ENCODE results near the gene PTPRN2. TPM values are rescaled to one million over a fixed set of nuclear protein-coding genes. Genes with fewer than 3 reads are reported as not detected.

PTPRN2 gene
- polyA plus RNA-seq, 1 donor from 2014 or later = 1.6 TPM

DNA sequence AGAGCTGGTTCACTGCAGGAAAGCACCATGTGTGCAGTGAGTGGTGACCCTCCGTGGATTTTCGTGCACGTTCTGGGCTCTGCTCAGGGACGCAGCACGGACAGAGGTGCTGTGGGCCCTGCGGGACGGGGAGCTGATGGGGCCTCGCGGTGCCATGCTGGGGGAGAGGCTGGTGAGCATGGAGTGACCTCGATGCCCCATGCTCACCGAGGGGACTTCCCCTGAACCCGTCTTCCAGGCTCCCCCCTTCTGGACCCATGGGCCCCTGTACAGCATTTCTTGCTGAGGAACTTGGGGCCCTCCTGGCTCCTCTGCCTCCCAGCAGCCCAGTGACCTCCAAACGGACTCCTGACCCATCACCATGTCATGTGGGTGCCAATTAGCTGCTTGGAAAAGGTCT lies 997.1 kb downstream of the PTPRN2 start:
- Mint-ChIP-seq H3K9me3 (no peaks in the 10 kb centered on the region), H3K4me1 (peaks cover 0 to under 1% (median 0%) of the 10 kb centered on the region in 3 donors), H3K27ac (no peak overlapping the region), H3K36me3 (peaks cover 2% of the 10 kb centered on the region), H3K4me3 (no peak overlapping the region), H3K27me3 (peaks cover 10% of the 10 kb centered on the region)

DNA sequence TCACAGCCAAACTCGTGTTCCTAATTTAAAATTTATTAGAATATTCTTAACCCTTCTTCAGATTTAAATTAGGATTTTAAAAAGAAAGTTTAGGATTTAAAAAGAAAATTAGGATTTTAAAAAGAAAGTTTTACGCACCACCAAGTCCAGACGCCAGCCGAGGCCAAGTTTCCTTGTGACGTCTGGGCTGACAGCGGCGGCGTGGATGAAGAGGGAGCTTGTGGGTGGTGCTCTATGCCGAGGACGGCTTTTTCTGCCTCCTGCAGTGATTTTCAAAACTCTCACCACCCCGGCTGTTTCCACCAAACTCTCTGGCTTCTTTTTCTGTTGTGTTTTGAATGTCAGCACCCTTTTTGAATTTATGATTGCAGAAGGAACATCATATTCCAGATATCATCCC lies 997.9 kb downstream of the PTPRN2 start:
- no peaks in the 10 kb centered on the region for H3K9me3 Mint-ChIP-seq
- H3K4me3 Mint-ChIP-seq = no peak overlapping the region
- peaks cover 0 to 2% (median 0%) of the 10 kb centered on the region in 3 donors for H3K4me1 Mint-ChIP-seq
- H3K27ac Mint-ChIP-seq = no peak overlapping the region
- peaks cover 19% of the 10 kb centered on the region for H3K27me3 Mint-ChIP-seq
- H3K36me3 Mint-ChIP-seq = peaks cover 2% of the 10 kb centered on the region

DNA sequence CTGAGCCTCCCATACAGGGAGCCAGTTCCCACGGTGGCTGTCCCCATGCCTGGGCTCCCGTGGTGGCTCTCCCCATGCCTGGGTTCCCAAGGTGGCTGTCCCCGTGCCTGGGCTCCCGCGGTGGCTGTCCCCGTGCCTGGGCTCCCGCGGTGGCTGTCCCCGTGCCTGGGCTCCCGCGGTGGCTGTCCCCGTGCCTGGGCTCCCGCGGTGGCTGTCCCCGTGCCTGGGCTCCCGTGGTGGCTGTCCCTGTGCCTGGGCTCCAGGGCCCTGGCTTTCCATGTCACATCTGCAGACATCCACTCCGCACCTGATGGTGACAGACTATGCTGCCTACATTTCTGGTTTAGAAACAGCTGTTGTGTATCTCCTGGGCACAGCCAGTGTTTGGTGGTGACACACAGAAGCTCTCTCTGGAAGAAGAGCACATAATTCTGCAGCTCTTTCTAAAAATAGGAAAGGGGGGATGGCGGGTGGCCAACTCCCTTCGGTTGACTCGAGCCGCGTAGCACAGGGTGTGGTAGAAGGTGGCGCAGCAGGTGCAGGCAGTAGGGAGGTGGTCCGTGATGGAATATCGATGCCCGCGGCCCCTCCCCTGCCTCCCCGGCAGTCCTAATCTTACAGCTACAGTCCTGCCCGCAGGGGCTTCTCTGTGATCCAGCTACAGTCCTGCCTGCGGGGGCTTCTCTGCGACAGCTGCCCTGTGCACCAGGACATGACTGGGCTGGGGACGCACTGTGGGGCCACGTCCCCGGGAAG lies 999.6 kb downstream of the PTPRN2 start:
- Mint-ChIP-seq H3K27me3 (peaks cover 23% of the 10 kb centered on the region), H3K27ac (no peak overlapping the region)

DNA sequence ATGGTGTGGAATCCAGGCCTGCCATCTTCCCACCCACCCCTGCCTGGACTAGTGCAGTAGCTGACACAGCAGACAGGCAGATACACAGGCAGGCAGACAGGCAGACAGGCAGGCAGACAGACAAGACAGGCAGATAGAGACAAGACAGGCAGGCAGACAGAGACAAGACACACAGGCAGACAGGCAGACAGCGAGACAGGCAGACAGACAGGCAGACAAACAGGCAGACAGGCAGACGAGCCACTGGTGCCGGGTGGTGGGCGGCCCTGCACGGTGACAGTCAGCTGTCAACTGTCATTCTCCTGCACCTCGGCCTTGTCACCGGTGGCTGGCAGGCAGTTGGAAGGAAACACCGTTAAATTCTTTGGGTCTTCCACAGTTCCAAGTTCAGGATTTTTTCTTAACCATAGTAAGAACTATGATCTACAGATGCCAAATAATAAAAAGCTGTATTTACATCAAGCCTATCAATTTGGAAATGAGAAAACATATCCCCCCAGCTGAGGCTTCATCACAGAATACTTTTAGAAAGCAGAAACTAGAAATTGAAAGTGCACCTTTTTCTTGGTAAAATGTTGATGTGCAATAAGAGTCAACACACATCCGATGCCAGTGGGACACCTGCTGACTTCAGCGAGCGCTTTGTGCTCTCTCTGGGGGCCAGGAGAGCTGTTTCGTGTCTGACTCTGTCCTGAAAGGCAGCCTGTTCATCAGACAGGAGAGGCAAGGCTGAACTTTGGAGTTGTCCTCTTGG lies 1000.4 kb downstream of the PTPRN2 start:
- Mint-ChIP-seq H3K27me3 (peaks cover 26% of the 10 kb centered on the region), H3K9me3 (no peaks in the 10 kb centered on the region), H3K4me3 (peak overlapping the region in 1 of 4 donors; percentile 27), H3K27ac (no peak overlapping the region), H3K36me3 (peaks cover 2% of the 10 kb centered on the region), H3K4me1 (peaks cover 0 to 2% (median 0%) of the 10 kb centered on the region in 3 donors)

More for the DNA sequence above, 999.6 kb downstream of the PTPRN2 start:
- Mint-ChIP-seq H3K9me3 (no peaks in the 10 kb centered on the region), H3K36me3 (peaks cover 2% of the 10 kb centered on the region), H3K4me3 (no peak overlapping the region), H3K4me1 (peaks cover 0 to 2% (median 0%) of the 10 kb centered on the region in 3 donors)

- Mint-ChIP-seq H3K4me1 (peaks cover 0 to 2% (median 0%) of the 10 kb centered on the region in 3 donors), H3K27ac (no peak overlapping the region), H3K36me3 (peaks cover 2% of the 10 kb centered on the region), H3K9me3 (no peaks in the 10 kb centered on the region), H3K4me3 (no peak overlapping the region), H3K27me3 (peaks cover 28% of the 10 kb centered on the region)
These were observed 1001.1 kb downstream of the PTPRN2 start for GRCh38 chr7:157586426-157586955.

DNA sequence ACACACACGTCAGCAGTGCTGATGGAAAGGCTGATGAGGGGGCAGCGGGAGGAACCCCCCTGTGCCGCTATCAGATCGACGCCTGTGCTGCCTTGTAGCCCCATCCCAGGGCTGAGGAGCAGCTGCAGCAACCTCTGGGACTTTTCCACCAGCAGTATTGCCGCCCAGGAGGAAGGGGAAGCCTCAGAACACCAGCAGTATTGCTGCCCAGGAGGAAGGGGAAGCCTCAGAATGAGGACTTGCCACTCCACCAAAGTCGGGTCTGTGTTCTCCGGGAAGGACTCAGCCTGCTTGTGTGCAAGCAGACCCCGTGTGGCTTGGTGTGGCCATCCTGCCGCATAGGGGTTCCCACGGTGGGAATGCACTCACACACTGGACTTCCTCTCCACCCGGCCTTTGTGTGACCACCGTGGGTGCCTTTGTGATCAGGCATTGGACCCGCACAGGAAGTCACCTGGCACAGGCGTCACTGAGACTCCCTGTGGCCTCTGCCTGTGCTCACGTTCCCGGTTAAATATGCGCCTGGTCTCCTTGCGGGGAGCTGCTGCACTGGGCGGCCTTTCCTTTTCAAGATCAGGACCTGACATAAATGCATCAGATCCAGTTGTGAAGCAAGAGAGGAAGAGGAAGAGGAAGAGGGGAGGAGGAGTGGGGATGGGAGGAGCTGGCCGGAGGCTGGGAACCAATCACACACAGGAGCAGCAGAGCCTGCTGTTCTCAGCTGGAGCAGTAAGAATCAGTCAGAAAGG lies 1002.3 kb downstream of the PTPRN2 start:
- H3K4me1 Mint-ChIP-seq = peaks cover 0 to 2% (median 0%) of the 10 kb centered on the region in 3 donors

GRCh38 chr7:157584420-157584819 lies 1003.2 kb downstream of the PTPRN2 start:
- H3K9me3 Mint-ChIP-seq = no peaks in the 10 kb centered on the region
- peaks cover 28% of the 10 kb centered on the region for H3K27me3 Mint-ChIP-seq
- no peak overlapping the region for H3K27ac Mint-ChIP-seq
- H3K4me3 Mint-ChIP-seq = no peak overlapping the region
- H3K4me1 Mint-ChIP-seq = peaks cover 0 to 5% (median 0%) of the 10 kb centered on the region in 3 donors
- H3K36me3 Mint-ChIP-seq = peaks cover 2% of the 10 kb centered on the region

More for the DNA sequence above, 1002.3 kb downstream of the PTPRN2 start:
- Mint-ChIP-seq H3K4me3 (peak overlapping the region in 1 of 4 donors; percentile 51), H3K27ac (no peak overlapping the region), H3K36me3 (peaks cover 2% of the 10 kb centered on the region), H3K9me3 (no peaks in the 10 kb centered on the region), H3K27me3 (peaks cover 28% of the 10 kb centered on the region)

DNA sequence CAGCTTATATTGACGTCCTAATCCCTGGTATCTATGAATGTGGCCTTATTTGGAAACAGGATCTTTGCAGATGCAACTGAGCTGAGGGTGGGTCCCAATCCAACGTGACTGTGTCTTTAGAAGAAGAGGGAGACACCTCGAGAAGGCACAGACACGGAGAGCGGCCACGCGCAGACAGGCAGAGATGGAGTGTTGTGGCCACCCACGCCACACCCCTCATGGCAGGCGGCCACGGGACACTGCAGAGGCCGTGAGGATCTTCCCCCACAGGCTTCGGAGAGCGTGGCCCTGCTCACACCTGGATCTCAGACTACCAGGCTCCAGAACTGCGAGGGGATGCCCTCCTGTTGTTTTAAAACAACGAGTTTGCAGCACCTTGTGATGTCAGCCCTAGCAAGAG lies 1005.9 kb downstream of the PTPRN2 start:
- peaks cover 26% of the 10 kb centered on the region for H3K27me3 Mint-ChIP-seq

DNA sequence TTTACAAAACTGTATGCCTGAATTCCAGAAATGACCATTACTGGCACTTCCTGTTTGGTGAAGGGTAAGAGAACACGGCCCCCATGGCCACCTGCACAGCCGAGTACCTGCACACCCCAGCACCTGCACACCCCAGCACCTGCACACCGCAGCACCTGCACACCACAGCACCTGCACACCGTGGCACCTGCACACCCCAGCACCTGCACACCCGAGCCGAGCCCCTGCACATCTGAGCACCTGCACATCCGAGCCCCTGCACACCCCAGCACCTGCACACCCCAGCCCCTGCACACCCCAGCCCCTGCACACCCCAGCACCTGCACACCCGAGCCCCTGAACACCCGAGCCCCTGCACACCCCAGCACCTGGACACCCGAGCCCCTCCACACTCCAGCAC lies 1007.3 kb downstream of the PTPRN2 start:
- no peaks in the 10 kb centered on the region for H3K36me3 Mint-ChIP-seq
- H3K27ac Mint-ChIP-seq = no peak overlapping the region
- H3K4me1 Mint-ChIP-seq = peaks cover 0 to 5% (median 5%) of the 10 kb centered on the region in 3 donors
- peaks cover 16% of the 10 kb centered on the region for H3K27me3 Mint-ChIP-seq
- peaks cover 0 to 2% (median 0%) of the 10 kb centered on the region in 3 donors for H3K9me3 Mint-ChIP-seq
- H3K4me3 Mint-ChIP-seq = no peak overlapping the region

More for the DNA sequence above, 1005.9 kb downstream of the PTPRN2 start:
- Mint-ChIP-seq H3K27ac (no peak overlapping the region), H3K4me1 (peaks cover 0 to 5% (median 1%) of the 10 kb centered on the region in 3 donors), H3K36me3 (peaks cover 2% of the 10 kb centered on the region), H3K4me3 (no peak overlapping the region), H3K9me3 (peaks cover 0 to 2% (median 0%) of the 10 kb centered on the region in 3 donors)

GRCh38 chr7:157579425-157579824 lies 1008.2 kb downstream of the PTPRN2 start:
- Mint-ChIP-seq H3K36me3 (no peaks in the 10 kb centered on the region), H3K9me3 (peaks cover 0 to 2% (median 0%) of the 10 kb centered on the region in 3 donors), H3K4me3 (no peak overlapping the region), H3K27ac (no peak overlapping the region), H3K4me1 (peaks cover 0 to 5% (median 4%) of the 10 kb centered on the region in 3 donors), H3K27me3 (peaks cover 7% of the 10 kb centered on the region)

GRCh38 chr7:157577796-157578339 lies 1009.8 kb downstream of the PTPRN2 start:
- no peak overlapping the region for H3K4me3 Mint-ChIP-seq
- H3K27ac Mint-ChIP-seq = no peak overlapping the region
- H3K9me3 Mint-ChIP-seq = peaks cover 0 to 2% (median 0%) of the 10 kb centered on the region in 3 donors
- H3K36me3 Mint-ChIP-seq = no peaks in the 10 kb centered on the region
- H3K4me1 Mint-ChIP-seq = peaks cover 0 to 5% (median 4%) of the 10 kb centered on the region in 3 donors
- H3K27me3 Mint-ChIP-seq = peaks cover 5% of the 10 kb centered on the region

DNA sequence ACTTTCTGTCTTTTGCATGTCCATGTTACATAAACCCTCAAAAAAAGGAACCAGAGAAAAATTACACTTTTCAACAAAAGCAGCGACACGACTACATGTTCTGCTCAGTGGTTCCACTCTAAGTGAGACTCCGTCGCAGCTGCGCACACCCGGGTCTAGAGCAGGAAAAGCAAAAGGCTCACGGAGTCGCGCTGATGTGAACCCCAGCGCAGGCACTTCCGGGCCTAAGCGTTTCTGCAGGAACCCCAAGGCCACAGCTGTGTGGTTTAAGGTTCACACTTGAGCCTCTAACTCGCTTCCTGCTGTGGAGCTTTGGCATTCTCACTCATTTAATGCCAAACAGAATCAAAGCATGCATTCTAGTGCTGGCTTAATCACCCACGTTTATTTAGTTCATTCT lies 1010.6 kb downstream of the PTPRN2 start:
- Mint-ChIP-seq H3K4me3 (peak overlapping the region in 3 of 4 donors; percentile 3 to 90 (median 69)), H3K4me1 (peaks cover 0 to 5% (median 4%) of the 10 kb centered on the region in 3 donors), H3K27ac (peak overlapping the region in 1 of 3 donors; percentile 68), H3K27me3 (peaks cover under 1% of the 10 kb centered on the region), H3K36me3 (no peaks in the 10 kb centered on the region), H3K9me3 (peaks cover 0 to 2% (median 0%) of the 10 kb centered on the region in 3 donors)

GRCh38 chr7:157576415-157576814 lies 1011.2 kb downstream of the PTPRN2 start:
- Mint-ChIP-seq H3K4me3 (peak overlapping the region; percentile 3 to 90 (median 76)), H3K4me1 (peaks cover 0 to 5% (median 4%) of the 10 kb centered on the region in 3 donors), H3K36me3 (no peaks in the 10 kb centered on the region), H3K27me3 (no peaks in the 10 kb centered on the region), H3K27ac (peak overlapping the region in 2 of 3 donors; percentile 68 to 80), H3K9me3 (peaks cover 0 to 2% (median 0%) of the 10 kb centered on the region in 3 donors)

DNA sequence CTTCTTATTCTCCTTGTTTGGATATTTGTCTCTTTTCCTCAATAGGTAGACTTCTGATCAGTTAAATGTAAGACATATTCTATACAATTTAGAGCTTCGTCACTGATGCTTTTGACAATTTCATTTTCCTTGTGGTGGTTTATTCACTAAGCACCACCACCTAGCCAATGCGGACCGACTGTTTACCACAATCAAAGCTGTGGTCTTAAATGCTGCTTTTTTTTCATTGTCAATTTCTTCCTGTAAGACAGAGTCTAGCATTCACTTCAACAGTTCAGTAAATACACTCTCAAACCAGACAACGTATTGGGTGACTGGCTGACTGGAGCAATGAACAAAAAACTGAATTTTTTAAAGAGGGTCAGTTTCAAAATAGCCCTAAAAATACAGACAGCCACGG lies 1011.8 kb downstream of the PTPRN2 start:
- no peaks in the 10 kb centered on the region for H3K36me3 Mint-ChIP-seq
- H3K9me3 Mint-ChIP-seq = peaks cover 0 to 2% (median 0%) of the 10 kb centered on the region in 3 donors
- no peak overlapping the region for H3K27ac Mint-ChIP-seq
- no peaks in the 10 kb centered on the region for H3K27me3 Mint-ChIP-seq
- H3K4me1 Mint-ChIP-seq = peaks cover 0 to 5% (median 4%) of the 10 kb centered on the region in 3 donors
- peak overlapping the region in 2 of 4 donors; percentile 58 to 62 for H3K4me3 Mint-ChIP-seq
